Gastrocnemius medialis (tissue), 4 donors: Measurements from ENCODE around the gene XXYLT1.

Source experiments
- CTCF ChIP-seq, 5 experiments: fragments of 450-650 bp in 3 of 5; fragments of 200-600 bp in 2 of 5; sonication (generic) in 2 of 5; IDR thresholded peaks in 4 of 5; conservative IDR thresholded peaks in 1 of 5; 1 replicate in 4 of 5; 2 replicates in 1 of 5; pipeline ENCODE4 v1.5.1; 2016 to 2019; ENCODE audit warnings: antibody characterized with exemption in 5 of 5, mild to moderate bottlenecking in 3 of 5, moderate library complexity in 3 of 5
- POLR2A ChIP-seq, 2 donors: fragments of 450-650 bp; IDR thresholded peaks; one replicate each; pipeline ENCODE4 v1.6.1; 2017; ENCODE audit warnings: antibody characterized with exemption in 2 of 2, mild to moderate bottlenecking in 2 of 2, moderate library complexity in 2 of 2

- no peak for TF ChIP-seq CTCF (IDR thresholded peaks at IDR 0.05 in 4 of 5, conservative IDR thresholded peaks at IDR 0.05 in 1 of 5)
- no peak for TF ChIP-seq POLR2A (IDR thresholded peaks at IDR 0.05)
Observed at GRCh38 chr3:195019335-195019734, 251.6 kb downstream of the XXYLT1 start.
